Activated CD4-positive, alpha-beta T cell treated with anti-CD3 and anti-CD28 coated beads, Interleukin-2, amount 10 ng/mL, durations not matched to agents 24 days and 14 days (primary cell): Measurements from ENCODE around the gene GAS2. TPM values are rescaled to one million over a fixed set of nuclear protein-coding genes. Genes with fewer than 3 reads are reported as not detected.
"Not testable (repeated sequence)": the region's sequence is repeated elsewhere in the genome, so short reads cannot be mapped to it uniquely, and the experiment has no call there.

Experiments
- DNase-seq: peaks from one replicate; pipeline ENCODE4 v3.0.0; 2022
- H3K27ac Mint-ChIP-seq: one replicate; pipeline ENCODE4 v1.8.0; 2022; ENCODE audit warnings: mild to moderate bottlenecking, mixed read lengths
- H3K27me3 Mint-ChIP-seq: one replicate; pipeline ENCODE4 v1.8.0; 2022; ENCODE audit warnings: mixed read lengths
- H3K36me3 Mint-ChIP-seq: one replicate; pipeline ENCODE4 v1.8.0; 2022; ENCODE audit warnings: low read depth, mild to moderate bottlenecking, mixed read lengths
- H3K4me1 Mint-ChIP-seq: one replicate; pipeline ENCODE4 v1.8.0; 2021; ENCODE audit warnings: mixed read lengths
- H3K4me3 Mint-ChIP-seq: one replicate; pipeline ENCODE4 v1.8.0; 2022; ENCODE audit warnings: mild to moderate bottlenecking, moderate library complexity, mixed read lengths
- H3K9me3 Mint-ChIP-seq: one replicate; pipeline ENCODE4 v1.8.0; 2021; ENCODE audit warnings: mixed read lengths
- intact Hi-C: fragments of 100-400 bp; cut with micrococcal nuclease; formaldehyde crosslinking; loops from one replicate; pipeline ENCODE4 v1.15.1; 2023
- total RNA-seq: library from RNA; stranded (reverse); gene quantifications from 2 replicates; pipeline ENCODE4 v1.2.3, GENCODE V29; 2022

The GAS2 gene
- 1.4 and 2.0 TPM in 2 replicates for total RNA-seq

DNA sequence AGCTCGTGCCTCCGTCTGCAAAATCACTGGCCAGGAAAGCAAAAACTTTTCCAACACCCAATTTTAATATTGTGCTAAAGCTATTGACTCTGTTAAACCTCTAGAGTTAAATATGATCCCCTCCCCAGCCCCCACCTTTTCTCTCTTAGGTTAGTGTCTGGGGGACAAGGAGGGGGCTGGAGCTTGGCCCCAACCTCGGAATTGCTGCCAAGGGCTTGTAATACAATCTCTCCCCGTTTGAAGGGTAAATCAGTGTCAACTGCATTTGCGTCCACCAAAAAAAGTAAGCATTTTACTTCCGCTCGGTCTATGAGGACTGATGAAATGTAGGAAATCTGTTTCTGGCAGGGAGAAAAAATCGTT, at the start of gene GAS2:
GAS2 (plus strand) TSS at position 287 of the 363 bp plus-strand sequence. CDS start 8,259 bp downstream, outside the sequence.
- H3K9me3 Mint-ChIP-seq: no peaks in the 10 kb centered on the region
- H3K4me1 Mint-ChIP-seq: peaks cover 12% of the 10 kb centered on the region
- no peak for DNase-seq
- no peak within 1 kb of the TSS for H3K27ac Mint-ChIP-seq
- H3K27me3 Mint-ChIP-seq: peaks cover 47% of the 10 kb centered on the region
- no peaks in the 10 kb centered on the region for H3K36me3 Mint-ChIP-seq
- peak within 1 kb of the TSS; percentile 84 for H3K4me3 Mint-ChIP-seq
- intact Hi-C loops: loop anchor here (5.0 kb wide), 1 partner anchor 36 kb away; no protein-coding TSS in a partner anchor

DNA sequence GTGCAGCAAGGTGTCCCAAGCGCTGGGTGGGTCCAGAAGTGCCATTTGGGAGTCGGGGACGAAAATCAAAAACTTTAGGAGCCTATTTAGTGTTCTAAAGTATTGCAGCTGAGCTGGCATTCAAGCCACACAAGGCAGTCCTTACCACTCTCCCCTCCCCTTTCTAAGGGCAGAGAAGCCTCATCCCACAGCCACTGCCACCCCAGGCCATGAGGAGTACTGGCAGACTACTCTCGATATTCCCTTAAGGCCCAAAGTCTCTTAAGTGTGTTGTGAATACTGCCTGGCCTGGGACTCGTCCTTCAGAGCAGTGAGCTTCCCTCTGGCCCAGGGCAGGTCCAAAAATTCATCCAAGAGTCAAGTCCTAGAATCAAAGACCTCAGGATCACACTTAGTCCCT, 48.5 kb upstream of the GAS2 start:
- Mint-ChIP-seq H3K36me3 (peaks cover 26% of the 10 kb centered on the region), H3K27me3 (peaks cover 7% of the 10 kb centered on the region), H3K4me3 (no peak overlapping the region), H3K27ac (no peak overlapping the region), H3K4me1 (peaks cover 8% of the 10 kb centered on the region), H3K9me3 (no peaks in the 10 kb centered on the region)
- no peak for DNase-seq
- intact Hi-C loops: no loop called here

DNA sequence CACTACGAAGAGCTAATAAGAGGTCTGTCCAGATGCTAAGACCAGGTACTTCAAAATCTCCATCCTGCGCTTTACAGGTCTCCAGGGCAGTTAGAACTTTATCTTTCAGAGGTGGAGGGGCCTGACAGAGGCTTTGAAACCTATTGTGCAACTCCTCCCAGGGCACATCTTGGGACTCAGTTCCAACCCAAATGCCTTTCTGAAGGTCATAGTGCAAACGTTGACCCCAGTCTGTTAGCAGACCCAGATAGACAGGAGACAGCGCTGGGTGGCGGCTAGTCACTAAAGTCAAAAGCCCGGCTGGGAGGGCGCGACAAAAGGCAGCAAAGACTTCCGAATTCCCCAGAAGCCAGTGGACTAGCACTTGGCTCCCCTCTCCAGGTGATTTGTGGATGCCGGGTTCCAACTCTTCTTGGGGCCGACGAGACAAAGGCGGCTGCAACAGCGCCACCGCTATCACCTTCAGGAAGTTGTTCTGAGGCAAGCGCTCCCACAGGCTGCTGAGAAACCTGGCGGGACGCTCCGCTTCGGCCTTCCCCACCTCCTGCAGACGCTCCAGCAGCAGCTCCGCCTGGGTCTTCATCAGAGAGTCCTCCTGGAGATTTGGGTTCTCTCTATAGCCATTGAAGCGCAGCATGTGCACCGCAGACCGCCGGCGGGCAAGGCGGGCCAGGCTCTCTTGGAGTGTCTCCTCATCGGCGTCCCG, 41.5 kb upstream of the GAS2 start:
- Mint-ChIP-seq H3K4me3 (peak overlapping the region; percentile 99), H3K27me3 (no peaks in the 10 kb centered on the region), H3K4me1 (peaks cover 23% of the 10 kb centered on the region)

DNA sequence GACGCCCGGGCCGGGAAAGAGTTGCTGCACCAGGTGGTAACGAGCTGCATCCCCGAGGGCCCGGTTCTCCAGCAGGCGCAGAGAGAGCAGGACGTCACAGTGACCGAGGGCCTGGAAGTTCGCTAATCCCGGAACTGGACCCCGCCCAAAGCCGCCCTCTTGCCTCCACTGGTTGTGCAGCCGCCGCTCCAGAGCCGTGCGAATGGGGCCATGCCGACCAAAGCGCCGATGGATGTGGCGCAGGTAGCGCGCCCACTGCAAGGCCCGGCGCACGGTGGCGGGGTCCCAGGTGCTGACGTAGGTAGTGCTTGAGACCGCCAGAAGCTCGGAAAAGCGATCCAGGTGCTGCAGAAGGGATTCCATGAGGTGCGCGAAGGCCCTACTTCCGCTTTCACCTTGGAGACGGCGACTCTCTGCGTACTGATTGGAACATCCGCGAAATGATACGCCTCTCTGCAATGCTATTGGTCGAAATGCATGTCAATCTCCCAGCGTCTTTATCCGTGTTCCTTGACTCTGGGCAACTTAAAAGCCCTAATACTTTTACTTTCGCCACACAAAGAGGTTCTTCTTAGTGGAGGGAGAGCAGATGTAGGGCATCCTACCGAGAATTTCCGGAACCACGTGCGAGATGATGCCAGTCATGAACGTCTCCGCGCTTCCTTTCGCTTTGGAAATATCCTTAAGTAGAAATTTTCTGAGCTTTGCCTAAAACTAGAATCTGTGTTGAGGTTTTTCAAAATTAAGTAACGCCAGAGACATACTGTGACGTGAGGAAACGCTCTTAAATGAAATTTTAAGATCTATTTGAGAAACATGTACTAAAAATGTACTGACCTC, 40.7 kb upstream of the GAS2 start, which contains the start of gene FANCF:
FANCF (minus strand) TSS at position 376 of the 840 bp plus-strand sequence; CDS start at position 363, 13 bp downstream.
- peak within 1 kb of the TSS; percentile 99 for H3K27ac Mint-ChIP-seq
- intact Hi-C loops: loop anchor here (1.0 to 5.0 kb wide), 4 partner anchors 31 to 204 kb away; partner anchors contain the start of gene SVIP
- peak within 1 kb of the TSS; percentile 99 for H3K4me3 Mint-ChIP-seq
- peaks cover 23% of the 10 kb centered on the region for H3K4me1 Mint-ChIP-seq
- peaks cover 29% of the 10 kb centered on the region for H3K36me3 Mint-ChIP-seq
- peak; percentile 98 for DNase-seq
- no peaks in the 10 kb centered on the region for H3K27me3 Mint-ChIP-seq
- no peaks in the 10 kb centered on the region for H3K9me3 Mint-ChIP-seq

More for the DNA sequence above, 41.5 kb upstream of the GAS2 start:
- intact Hi-C loops: loop anchor here (1.0 to 5.0 kb wide), 4 partner anchors 32 to 204 kb away; partner anchors contain the start of gene SVIP
- Mint-ChIP-seq H3K36me3 (peaks cover 35% of the 10 kb centered on the region), H3K27ac (peak overlapping the region; percentile 99), H3K9me3 (no peaks in the 10 kb centered on the region)
- DNase-seq: peak; percentile 88

DNA sequence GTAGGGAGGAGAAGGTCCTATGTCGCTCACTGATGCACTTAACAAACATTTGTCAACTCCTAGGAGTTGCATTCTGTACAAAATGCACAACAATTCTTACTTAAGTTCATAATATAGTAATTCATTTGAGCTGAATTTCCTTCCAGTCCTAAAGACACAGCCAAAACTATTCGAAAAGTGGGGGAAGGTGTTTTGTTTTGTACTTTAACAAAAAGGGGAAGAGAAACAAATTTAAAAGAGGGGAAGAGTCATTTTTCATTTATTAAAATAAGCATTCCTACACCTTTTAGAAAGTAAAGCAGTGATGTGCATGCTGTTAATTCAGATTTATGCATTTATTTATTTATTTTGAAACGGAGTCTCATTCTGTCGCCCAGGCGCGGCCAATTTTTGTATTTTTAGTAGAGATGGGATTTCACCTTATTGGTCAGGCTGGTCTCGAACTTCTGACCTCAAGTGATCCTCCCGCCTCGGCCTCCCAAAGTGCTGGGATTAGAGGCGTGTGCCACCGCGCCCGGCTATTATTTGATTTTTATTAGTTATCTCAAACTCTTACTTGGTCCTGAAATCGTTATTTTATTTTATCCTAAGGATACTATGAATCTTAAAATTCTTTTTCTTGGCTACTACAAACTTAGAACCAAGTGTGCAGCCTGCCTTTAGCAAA, 39.7 kb upstream of the GAS2 start:
- H3K4me3 Mint-ChIP-seq: no peak overlapping the region
- no peak overlapping the region for H3K27ac Mint-ChIP-seq
- H3K9me3 Mint-ChIP-seq: no peaks in the 10 kb centered on the region
- peaks cover 21% of the 10 kb centered on the region for H3K36me3 Mint-ChIP-seq
- H3K27me3 Mint-ChIP-seq: no peaks in the 10 kb centered on the region
- intact Hi-C loops: loop anchor here (5.0 kb wide), 1 partner anchor 161 kb away; no protein-coding TSS in a partner anchor
- no peak for DNase-seq
- H3K4me1 Mint-ChIP-seq: peaks cover 17% of the 10 kb centered on the region

DNA sequence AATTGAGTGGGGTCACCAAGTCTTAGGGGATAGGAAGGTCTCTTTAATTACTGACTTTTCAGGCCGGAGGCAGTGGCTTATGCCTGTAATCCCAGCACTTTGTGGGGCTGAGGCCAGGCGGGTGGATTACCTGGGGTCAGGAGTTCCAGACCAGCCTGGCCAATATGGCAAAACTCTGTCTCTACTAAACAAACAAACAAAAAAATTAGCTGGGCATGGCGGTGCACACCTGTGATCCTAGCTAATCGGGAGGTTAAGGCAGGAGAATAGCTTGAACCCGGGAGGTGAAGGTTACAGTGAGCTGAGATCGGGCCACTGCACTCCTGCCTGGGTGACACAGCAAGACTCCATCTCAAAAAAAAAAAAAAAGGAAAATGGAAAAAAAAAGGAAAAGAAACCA, 39.0 kb upstream of the GAS2 start:
- no peak for DNase-seq
- Mint-ChIP-seq H3K36me3 (peaks cover 17% of the 10 kb centered on the region), H3K4me3 (no peak overlapping the region), H3K9me3 (no peaks in the 10 kb centered on the region), H3K27ac (no peak overlapping the region), H3K27me3 (peaks cover 1% of the 10 kb centered on the region), H3K4me1 (peaks cover 14% of the 10 kb centered on the region)
- intact Hi-C loops: loop anchor here (5.0 kb wide), 1 partner anchor 160 kb away; no protein-coding TSS in a partner anchor

DNA sequence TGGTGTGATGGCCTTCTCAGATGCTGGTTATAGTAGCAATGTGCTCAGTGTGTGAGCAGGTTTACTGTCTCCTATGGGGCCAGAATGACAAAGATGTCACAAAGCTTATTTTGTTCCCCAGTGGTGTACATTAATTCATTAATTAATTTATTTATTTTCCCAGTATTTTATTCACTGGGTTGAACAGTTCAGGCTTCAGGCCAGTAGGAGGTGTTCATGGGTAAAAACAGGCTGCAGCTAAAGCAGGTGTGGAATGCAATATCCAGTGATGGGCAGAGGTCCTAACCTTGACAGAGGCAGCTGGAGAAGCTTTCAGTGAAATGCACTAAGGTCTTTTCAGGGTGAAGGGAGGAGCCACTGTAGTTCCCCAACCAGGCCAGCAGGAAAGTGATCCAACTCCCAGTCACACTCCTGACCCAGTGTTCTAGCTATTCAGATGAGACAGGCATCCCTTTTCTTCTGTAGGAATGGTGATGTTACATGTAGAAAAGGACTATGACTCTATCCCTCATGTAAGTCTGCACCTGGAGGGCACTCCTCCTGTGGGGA, 33.0 kb upstream of the GAS2 start:
- Mint-ChIP-seq H3K27me3 (peaks cover 2% of the 10 kb centered on the region), H3K9me3 (no peaks in the 10 kb centered on the region), H3K36me3 (no peaks in the 10 kb centered on the region), H3K4me3 (no peak overlapping the region), H3K27ac (no peak overlapping the region), H3K4me1 (no peaks in the 10 kb centered on the region)
- DNase-seq: no peak
- intact Hi-C loops: no loop called here

DNA sequence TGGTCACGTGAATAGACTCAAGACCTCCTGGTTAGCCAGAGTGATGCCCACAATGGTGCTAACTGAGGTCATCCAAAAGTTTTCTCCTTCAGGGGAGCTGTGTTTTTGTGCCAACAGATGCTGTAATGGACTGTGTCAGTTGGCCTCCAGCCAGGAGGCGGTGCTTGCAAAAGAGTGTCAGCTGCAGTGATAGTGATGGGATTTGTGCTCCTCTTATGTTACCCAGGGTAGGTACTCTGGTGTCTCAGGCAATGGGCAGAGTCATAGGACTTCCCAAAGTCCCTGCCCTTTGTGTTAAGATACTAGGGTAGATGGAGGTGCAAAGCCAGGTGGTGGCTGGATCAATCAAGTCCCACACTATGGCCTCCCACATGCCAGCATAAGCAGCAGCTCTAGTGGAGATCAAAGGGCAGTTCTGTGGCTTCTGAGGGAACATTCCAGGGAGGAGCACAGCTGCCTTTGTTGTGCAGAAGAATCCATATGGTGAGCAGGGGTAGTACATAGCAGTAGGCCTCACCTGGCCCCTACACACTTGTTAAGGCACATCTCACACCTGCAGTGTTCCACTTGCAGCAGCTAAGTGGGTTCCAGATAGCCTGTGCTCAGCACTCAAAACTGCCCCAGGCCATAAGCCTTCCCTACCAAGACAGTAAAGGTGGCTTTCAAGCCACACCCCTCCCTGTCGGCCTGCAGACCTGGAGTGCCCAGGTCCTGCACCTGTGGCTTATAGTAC, 31.3 kb upstream of the GAS2 start:
- DNase-seq: no peak
- H3K4me1 Mint-ChIP-seq: no peaks in the 10 kb centered on the region
- intact Hi-C loops: no loop called here

DNA sequence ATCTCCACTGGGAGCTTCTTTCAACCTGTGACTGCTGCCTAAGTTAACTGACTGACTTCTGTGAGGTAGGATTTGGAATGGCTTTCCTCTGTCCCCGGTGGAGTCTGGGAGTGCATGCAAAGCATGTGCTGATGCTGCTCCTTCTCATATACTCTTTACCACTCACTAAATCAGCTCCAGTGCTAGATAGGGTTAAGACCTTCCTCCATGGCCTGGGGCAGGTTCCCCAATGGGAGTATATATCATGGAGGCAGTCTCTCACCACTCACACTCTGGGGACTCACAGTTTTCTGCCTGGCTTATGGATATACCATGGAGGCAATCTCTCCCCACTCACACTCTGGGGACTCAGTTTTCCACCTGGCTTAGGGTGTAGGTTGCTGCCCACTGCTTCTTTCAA, 30.7 kb upstream of the GAS2 start:
- Mint-ChIP-seq H3K27me3 (peaks cover 2% of the 10 kb centered on the region), H3K4me1 (no peaks in the 10 kb centered on the region), H3K9me3 (no peaks in the 10 kb centered on the region), H3K4me3 (no peak overlapping the region), H3K27ac (no peak overlapping the region), H3K36me3 (no peaks in the 10 kb centered on the region)
- intact Hi-C loops: no loop called here
- peak; percentile 62 for DNase-seq

More for the DNA sequence above, 31.3 kb upstream of the GAS2 start:
- Mint-ChIP-seq H3K36me3 (no peaks in the 10 kb centered on the region), H3K9me3 (no peaks in the 10 kb centered on the region), H3K4me3 (no peak overlapping the region), H3K27me3 (peaks cover 2% of the 10 kb centered on the region), H3K27ac (no peak overlapping the region)

DNA sequence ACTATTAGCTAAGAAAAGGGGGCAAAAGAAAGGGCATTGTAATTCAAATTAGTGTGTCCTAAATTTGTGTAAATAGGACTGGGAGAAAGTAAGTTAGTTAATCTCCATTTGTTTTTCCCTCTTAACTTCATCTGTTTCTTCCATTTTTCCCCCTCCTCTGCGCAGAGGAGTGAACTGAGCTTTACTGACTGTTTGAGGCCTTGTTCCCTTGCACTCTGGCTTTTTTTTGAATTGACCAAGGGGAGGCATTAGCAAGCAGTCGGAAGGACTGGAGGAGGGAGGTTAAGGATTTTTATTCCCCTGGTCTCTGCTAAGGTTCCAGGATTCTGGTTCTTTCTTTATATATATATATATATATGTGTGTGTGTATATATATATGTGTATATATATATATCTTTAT, 25.5 kb upstream of the GAS2 start:
- H3K4me3 Mint-ChIP-seq: no peak overlapping the region
- DNase-seq: no peak
- H3K27ac Mint-ChIP-seq: no peak overlapping the region
- H3K27me3 Mint-ChIP-seq: no peaks in the 10 kb centered on the region
- H3K36me3 Mint-ChIP-seq: no peaks in the 10 kb centered on the region
- no peaks in the 10 kb centered on the region for H3K9me3 Mint-ChIP-seq
- intact Hi-C loops: no loop called here
- no peaks in the 10 kb centered on the region for H3K4me1 Mint-ChIP-seq

DNA sequence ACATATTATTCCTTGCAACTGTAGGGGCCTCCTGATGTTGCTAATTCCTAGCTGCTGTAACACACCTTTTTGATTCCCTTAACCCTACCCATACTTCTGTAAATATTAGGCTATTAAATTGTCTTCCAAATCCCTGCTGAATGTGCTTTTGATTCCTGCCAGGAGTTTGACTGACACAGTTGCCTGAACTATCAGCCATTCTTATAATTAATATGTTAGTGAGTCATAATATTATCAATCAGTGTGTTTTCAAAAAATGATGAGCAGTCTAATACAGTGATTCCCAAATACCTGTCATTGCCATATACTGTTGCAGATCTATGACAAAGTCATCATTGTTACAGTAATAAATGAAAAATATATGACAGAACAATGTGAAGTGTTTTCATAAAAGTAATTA, 24.9 kb upstream of the GAS2 start:
- Mint-ChIP-seq H3K4me1 (no peaks in the 10 kb centered on the region), H3K9me3 (no peaks in the 10 kb centered on the region), H3K27ac (no peak overlapping the region), H3K4me3 (no peak overlapping the region), H3K36me3 (no peaks in the 10 kb centered on the region), H3K27me3 (no peaks in the 10 kb centered on the region)
- DNase-seq: no peak
- intact Hi-C loops: no loop called here

DNA sequence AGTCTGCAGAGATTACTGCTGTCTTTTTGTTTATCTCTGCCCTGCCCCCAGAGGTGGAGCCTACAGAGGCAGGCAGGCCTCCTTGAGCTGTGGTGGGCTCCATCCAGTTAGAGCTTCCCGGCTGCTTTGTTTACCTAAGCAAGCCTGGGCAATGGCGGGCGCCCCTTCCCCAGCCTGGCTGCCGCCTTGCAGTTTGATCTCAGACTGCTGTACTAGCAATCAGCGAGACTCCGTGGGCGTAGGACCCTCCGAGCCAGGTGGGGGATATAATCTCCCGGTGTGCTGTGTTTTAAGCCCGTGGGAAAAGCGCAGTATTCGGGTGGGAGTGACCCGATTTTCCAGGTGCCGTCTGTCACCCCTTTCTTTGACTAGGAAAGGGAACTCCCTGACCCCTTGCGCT, 14.1 kb upstream of the GAS2 start:
- H3K27ac Mint-ChIP-seq, DNase-seq, H3K4me3 Mint-ChIP-seq, H3K27me3 Mint-ChIP-seq, intact Hi-C loops, H3K9me3 Mint-ChIP-seq, H3K36me3 Mint-ChIP-seq: not testable (repeated sequence)
- H3K4me1 Mint-ChIP-seq: peaks cover 11% of the 10 kb centered on the region

DNA sequence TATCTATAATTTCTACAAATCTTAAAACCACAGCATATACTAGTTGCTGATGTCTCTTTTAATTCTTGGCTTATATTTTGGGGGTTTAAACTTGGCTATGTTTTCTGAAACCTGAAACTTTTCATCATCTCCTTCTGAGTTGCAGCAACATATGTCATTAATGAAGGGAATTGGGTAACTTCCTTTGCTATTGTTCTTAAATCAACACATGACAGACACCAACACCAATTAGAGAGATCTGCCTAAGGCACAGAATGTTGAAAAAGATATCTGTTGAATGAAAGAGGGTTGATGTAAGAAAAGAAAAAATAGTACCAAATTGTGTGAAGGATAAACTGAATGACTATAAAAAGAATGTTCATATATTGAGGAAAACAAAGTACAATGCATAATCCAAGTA, 10.3 kb upstream of the GAS2 start:
- no peak for DNase-seq
- no peak overlapping the region for H3K4me3 Mint-ChIP-seq
- no peak overlapping the region for H3K27ac Mint-ChIP-seq
- H3K36me3 Mint-ChIP-seq: no peaks in the 10 kb centered on the region
- intact Hi-C loops: loop anchor here (2.0 kb wide), 1 partner anchor 31 kb away; the partner anchor contains the start of gene FANCF
- peaks cover 14% of the 10 kb centered on the region for H3K4me1 Mint-ChIP-seq
- peaks cover 11% of the 10 kb centered on the region for H3K27me3 Mint-ChIP-seq
- H3K9me3 Mint-ChIP-seq: no peaks in the 10 kb centered on the region
